ENCODE results near the gene TNFRSF9. TPM values are rescaled to one million over a fixed set of nuclear protein-coding genes. Genes with fewer than 3 reads are reported as not detected.
"Not testable (repeated sequence)": the region's sequence is repeated elsewhere in the genome, so short reads cannot be mapped to it uniquely, and the experiment has no call there.

Gene TNFRSF9
- 10.5 and 11.0 TPM in 2 replicates for total RNA-seq (2014; rRNA removed; shearing (Covaris generic))

DNA sequence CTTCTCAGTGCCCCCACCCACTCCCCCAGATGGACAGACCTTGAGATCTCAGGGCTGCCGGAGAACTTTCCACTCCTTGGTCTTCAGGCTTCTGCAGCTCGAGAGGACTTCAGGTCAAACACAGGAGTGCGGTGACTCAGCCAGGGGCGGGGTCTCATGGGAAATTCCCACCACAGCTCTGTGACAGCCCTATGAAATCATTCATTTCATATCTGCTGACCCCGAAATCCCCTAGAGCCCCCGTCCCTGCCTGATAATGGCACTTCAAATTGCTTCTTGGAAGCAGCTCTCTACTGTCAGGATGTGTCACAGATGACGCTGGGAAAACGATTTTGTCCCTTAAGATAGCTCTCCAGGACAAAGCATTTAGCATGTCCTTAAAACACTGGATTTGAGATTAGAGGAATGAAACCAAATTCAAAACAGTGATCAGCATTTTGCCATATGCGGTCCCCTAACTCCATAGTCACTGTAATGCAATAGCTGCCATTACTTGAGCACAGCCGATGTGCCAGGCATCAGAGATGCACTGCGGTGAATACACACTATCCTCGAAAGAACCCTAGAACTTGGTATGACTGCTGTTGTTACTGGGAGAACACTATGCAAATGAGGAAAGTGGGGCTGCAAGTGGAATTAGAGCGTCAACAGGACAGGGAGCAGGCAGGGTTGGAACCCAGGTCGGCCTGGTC, at the start of gene TNFRSF9:
Gene TNFRSF9, minus strand, starts transcription at position 95 of the 692 bp plus-strand sequence. CDS start 845 bp downstream, outside the sequence.
- DNase-seq (ENCODE audit: low read depth) = peak; percentile 70

DNA sequence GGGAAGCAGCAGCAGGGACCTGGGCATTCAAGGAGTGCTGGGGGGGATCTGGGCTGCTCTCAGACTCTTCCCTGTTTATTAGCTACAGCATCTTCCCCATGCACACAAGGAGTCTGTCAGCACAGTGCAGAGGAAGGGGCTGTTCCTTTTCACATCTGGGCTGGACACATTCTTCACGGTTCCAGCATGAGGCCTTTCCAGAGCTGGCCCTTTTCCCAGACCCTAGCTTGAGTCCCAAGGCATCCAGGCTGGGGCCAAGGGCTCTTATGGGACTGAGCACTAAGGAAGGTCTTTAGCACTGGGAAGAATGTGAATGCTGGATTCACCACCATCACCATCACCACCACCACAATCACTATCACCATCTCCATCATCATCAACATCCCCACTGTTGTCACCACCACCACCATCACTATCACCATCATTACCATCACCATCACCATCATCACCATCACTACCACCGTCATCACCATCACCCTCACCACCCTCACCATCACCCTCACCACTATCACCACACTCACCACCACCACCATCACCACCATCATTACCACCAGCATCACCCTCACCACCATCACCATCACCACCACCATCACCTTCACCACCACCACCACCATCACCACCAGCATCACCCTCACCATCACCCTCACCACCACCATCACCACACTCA, 49.3 kb upstream of the TNFRSF9 start:
- no peak for DNase-seq (ENCODE audit: low read depth)

DNA sequence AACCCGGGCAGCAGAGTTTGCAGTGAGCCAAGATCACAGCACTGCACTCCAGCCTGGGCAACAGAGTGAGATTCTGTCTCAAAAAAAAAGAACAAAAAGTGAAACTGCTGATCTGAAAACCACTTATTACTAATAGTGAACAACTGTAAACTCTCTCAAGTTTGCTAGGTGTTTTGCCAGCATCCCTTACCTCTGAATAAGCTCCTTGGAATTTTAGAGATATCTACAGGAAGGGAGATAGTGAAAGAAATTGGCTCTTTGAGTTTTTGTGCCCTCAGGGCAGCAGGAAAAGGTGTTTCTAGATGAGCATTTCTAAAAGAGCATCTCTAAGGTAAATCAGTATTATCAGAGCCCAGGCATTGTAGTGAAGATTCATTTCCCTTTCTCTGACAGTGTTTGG, 47.9 kb upstream of the TNFRSF9 start:
- DNase-seq (ENCODE audit: low read depth) = peak; percentile 83

DNA sequence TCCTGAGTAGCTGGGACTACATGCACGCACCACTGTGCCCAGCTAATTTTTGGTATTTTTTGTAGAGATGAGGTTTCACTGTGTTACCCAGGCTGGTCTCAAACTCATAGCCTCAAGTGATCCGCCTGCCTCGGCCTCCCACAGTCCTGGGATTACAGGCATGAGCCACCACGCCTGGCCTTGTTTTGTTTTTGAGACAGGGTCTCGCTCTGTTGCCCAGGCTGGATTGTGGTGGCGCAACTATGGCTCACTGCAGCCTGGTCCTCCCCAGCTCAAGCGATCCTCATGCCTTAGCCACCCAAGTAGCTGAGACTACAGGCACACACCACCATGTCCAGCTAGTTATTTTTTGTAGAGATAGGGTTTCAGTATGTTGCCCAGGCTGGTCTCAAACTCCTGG, 46.9 kb upstream of the TNFRSF9 start:
- DNase-seq (ENCODE audit: low read depth) = no peak

DNA sequence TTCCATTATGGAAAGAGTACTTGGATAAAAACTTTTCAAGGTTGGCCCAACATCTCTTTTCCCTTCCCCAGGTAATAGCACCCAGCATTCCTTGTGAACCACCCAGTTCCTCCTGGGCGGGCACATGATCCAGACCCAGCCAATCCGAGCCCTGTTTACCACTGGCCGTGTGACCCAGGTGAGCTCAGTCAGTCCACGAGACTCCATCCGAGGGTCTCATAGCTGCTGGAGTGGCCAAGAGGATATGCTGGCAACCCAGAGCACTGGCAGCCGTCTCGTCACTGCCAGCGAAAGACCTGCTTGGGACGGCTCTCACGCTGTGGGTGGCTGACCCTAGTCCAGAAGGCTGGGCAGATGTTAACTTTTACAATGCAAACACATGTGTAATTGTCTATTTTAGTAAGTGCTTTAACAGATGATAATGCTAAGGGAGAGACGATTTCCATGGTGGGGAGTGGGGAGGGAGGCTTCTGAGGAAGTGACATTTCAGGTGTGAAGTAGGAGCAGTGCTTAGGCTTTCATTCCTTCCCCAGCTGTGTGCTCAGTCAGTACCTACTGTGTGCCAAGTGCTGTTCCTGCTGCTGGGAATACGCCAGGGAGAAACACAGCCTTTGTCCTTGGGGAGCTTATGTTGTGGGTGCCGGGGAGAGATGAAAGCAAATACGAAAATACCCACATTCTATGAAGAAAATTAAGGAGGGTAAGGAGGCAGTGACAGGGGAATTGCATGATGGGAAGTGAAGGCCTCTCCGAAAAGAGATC, 45.4 kb upstream of the TNFRSF9 start:
- DNase-seq (ENCODE audit: low read depth) = no peak

DNA sequence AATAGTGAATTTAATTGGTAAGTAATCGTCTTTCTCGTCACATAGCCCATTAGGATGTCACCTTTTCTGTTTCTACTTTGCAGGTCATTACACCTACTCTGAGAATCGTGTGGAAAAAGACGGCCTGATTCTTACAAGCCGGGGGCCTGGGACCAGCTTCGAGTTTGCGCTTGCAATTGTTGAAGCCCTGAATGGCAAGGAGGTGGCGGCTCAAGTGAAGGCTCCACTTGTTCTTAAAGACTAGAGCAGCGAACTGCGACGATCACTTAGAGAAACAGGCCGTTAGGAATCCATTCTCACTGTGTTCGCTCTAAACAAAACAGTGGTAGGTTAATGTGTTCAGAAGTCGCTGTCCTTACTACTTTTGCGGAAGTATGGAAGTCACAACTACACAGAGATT, 44.2 kb upstream of the TNFRSF9 start:
- DNase-seq (ENCODE audit: low read depth) = no peak

DNA sequence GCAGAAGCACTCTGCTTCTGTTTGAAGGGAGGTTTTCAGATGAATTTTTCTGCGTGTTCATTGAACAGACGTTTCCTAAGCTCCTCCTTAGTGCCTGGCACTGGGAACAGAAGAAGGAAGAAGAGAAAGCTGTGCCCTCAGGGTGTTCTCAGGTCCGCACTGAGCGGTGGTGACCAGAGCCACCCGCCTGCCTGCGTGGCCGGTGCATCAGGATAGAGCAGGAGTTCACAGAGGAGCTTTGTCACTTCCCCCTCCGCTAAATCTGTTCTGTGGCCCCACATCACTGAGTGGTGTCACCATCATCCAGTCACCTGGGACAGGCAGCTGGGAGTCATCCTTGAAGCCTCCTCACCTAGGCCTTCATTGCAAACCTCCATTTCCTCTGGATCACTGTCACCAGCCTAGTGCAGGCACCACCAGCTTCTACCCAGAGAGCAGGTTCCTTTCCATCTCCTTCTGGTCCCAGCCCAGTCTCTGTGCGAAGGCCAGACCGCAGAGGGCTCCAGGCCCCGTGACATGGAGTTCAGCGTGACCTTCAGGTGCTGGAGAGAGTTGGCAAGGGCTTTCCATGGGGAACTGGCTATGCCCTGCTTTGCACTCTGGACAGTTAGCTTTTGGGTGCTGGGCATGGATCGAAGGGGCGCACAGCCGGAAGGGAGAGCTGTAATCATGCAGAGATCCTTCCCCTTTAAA, 42.6 kb upstream of the TNFRSF9 start:
- no peak for DNase-seq (ENCODE audit: low read depth)

DNA sequence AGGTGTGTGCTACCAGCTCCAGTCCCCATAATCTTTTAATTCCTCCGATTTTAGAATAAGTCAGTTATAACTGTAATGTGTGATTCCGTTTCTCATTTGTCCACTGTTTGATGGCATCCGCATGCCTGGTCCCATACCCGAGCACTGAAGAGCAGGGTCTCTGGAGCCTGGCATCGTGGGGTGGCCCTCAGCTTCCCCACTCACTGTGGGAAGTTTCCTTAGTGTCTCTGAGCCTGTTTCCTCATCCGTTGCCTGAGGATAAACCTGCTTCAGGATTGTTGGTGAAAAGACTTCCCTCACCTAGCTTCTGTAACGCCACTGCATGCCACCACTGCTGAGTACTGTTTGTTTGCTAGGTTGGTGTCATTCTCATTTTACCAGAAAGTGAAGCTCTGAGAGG, 40.3 kb upstream of the TNFRSF9 start:
- DNase-seq (ENCODE audit: low read depth) = no peak

DNA sequence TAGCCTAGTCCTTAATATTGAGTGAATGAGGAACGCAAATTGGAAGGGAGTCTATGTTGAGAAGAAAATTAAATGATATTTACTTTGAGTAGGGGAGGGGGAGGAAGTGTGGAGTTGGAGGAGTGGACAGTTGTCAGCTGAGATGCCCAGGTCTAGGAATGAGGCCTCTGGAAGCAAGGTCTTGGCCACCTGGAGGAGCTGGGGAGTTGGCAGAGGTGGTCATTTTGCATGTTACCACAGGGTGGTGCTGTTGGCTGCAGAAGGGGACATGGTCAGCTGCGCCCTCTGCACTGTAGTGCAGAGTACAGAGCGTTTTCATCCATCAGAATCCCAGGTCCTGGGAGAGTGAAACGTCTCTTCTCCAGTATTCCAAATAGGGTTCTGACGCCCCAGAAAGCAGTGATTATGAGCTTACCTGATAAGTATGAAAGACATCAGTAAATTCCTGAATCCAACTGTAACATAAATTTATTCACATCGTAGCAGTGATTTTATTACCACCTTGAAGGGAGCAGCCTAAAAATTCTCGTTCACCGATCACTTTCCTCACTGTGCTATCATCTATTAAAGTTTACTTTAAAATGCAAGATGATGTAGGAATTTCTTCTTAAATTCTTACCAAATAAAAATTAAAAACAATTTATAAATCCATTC, 34.7 kb upstream of the TNFRSF9 start:
- peak; percentile 76 for DNase-seq (ENCODE audit: low read depth)

DNA sequence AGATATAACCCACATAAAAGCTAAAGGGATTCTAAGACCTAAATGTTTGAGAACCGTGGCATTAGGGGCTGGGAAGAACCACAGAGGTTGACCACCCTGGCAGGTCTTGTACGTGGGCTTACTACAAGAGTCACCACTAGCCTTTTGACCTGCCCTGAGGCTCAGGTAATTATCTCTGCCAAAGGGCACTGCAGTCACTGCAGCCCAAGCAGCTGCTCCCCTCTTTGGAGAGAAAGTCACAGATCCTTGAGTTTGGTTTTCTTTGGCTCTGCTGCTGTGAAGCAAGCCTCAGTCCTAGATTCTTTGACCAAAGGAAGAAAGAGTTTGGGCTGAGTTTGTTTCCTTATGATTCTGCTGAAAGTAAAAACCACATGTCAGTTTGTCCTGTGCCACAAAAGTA, 32.4 kb upstream of the TNFRSF9 start:
- DNase-seq (ENCODE audit: low read depth) = peak; percentile 33

DNA sequence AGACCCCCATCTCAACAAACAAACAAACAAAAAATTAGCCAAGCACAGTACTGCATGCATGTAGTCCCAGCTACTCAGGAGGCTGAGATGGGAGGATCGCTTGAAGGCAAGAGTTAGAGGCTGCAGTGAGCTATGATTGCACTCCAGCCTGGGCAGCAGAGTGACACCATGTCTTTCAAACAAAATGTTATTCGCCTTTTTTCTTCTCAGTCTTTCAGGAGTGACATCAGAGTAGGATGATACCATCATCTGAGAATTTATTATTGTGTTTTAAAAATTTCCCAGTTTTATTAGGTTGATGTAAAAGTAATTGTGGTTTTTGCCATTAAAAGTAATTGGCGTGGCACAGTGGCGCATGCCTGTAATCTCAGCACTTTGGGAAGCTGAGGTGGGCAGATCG, 31.6 kb upstream of the TNFRSF9 start:
- peak; percentile 47 for DNase-seq (ENCODE audit: low read depth)

DNA sequence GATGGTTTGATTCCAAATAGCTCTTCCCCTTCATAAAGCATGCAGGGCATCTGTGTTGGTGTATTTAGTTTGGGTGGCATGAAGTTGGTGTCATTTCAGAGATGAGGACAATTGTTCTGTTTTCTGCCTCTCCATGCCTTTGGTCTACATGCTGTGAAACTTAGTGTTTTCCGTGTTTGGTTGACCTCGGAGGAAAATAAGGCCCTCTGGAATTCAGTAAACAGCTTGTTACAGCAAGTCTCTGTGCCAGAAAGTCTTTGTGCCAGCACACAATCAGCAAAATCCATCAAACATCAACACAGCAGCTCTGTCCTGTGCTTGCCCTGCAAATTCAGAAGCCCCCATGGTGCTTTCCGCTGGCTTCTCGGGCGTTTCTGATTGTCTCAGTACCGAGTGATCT, 30.4 kb upstream of the TNFRSF9 start:
- DNase-seq (ENCODE audit: low read depth) = no peak

DNA sequence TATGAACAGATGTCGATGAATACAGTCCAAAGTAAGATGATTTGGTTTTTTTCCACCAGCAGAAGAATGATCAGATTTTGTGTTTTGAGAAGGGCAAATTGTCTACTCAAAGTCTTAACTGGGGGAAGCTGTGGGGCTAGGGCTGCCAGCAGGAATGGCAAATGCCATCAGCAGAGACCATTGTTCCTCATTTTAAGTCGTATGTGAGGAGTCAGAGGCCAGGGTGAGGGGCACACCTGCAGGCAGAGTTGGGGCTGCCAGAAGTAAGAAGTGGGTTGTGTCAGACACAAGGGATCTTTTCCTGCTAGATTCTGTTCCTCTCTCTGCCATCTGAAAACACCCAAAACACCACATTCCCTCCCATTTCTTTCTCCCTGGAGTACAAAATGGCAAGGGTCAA, 29.6 kb upstream of the TNFRSF9 start:
- no peak for DNase-seq (ENCODE audit: low read depth)

DNA sequence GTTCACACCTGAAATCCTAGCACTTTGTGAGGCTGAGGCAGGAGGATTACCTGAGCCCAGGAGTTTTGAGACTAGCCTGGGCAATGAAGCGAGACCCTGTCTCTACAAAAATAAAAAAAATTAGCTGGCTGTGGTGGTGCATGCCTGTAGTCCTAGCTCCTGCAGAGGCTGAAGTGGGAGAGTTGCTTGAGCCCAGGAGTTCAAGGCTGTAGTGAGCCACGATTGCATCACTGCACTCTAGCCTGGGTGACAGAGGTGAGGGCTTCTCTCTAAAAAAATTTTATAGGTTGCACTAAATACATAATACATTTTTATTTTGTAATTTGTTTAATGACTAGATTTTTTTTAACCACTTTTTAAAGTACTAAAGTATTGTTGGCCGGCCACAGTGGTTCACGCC, 27.0 kb upstream of the TNFRSF9 start:
- DNase-seq (ENCODE audit: low read depth) = no peak

DNA sequence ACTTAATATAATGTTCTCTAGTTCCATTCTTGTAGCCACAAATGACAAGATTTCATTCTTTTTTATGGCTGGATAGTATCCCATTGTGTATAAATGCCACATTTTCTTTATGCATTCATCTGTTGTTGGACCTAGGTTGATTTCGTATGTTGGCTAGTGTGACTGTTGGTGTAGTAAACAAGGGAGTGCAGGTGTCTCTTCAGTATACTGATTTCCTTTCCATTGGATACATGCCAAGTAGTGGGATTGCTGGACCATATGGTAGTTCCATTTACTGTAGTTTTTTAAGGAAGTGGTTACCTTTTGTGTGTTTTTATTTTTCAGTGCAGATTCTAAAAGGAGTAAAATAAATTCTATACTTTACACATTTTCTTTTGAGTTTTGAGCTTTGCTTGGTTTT, 26.6 kb upstream of the TNFRSF9 start:
- no peak for DNase-seq (ENCODE audit: low read depth)

DNA sequence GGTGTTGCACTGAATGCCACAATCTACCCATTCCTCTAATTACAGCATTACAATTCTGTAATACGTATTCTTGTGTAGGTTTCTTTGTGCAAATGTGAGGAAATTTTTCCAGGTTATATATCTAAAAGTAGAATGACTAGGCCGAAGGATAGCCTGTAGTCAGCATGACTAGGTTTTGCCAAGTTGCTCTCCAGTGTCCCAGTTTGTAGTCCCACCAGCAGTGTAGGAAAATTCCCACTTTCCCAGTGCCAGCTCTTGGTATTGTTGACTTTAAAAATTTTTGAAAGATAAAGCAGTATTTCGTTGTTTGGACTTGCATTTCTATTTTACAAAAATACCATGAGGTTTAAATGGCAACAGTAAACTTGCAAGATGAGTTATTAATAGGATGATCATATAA, 23.8 kb upstream of the TNFRSF9 start:
- no peak for DNase-seq (ENCODE audit: low read depth)

DNA sequence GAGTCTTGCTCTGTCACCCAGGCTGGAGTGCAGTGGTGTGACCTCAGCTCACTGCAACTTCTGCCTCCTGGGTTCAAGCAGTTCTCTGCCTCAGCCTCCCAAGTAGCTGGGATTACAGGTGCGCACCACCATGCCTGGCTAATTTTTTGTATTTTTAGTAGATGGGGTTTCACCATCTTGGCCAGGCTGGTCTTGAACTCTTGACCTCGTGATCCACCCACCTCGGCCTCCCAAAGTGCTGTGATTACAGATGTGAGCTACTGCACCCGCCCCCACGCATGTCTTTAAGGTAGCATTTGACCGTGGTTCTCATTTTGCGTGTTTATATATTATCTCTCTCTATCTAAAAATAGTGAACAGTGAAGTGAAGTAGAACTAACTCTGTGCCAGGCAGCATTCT, 23.2 kb upstream of the TNFRSF9 start:
- DNase-seq (ENCODE audit: low read depth) = not testable (repeated sequence)

DNA sequence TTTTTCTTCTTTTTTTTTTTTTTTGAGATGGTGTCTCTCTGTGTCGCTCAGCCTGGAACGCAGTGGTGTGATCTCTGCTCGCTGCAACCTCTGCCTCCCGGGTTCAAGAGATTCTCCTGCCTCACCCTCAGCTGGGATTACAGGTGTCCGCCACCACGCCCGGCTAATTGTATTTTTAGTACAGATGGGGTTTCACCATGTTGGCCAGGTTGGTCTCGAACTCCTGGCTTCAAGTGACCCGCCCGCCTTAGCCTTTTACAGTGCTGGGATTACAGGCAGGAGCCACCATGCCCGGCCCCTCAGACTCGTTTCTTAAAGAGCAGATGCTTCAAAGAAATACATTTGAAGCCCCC, 22.7 kb upstream of the TNFRSF9 start:
- not testable (repeated sequence) for DNase-seq (ENCODE audit: low read depth)

DNA sequence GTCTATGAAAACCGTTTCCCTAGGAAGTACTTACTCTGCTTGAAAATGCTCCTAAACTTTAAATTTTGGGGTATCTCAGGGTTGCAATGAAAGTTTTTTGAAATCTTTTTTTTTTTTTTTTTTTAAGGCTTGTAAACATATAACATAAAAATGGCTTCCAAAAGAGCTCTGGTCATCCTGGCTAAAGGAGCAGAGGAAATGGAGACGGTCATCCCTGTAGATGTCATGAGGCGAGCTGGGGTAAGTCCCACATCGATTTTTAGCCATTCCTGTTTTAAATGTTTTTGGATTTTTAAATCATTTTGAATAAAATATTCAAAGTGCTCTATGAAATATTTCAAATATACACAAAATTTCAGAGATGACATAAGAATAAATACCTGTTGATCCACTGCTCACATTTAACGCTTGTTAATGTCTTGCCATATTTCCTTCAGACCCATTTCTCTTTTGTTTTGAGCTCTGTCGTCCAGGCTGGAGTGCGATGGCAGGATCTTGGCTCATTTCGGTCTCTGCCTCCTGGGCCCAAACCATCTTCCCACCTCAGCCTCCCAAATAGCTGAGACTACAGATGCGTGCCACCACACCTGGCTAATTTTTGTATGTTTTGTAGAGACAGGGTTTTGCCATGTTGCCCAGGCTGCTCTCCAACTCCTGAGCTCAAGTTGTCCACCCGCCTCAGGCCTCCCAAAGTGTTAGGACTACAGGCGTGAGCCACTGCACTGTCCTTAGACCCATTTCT, 22.2 kb upstream of the TNFRSF9 start:
- DNase-seq (ENCODE audit: low read depth) = no peak

DNA sequence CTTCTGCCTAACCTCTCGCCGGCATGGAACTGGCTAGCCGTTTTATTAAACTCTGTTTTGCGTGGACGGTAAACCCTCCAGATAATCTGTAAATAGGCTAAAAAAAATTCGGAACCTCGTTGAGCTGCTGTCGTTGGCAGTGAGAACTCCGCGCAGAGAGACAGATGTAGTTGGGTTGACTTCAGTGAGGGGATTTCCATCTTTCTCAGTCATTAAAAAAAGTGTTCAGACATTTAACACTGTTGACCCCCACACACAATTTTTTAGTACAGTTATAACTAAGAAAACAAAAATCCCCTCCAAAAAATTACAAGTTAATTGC, 21.3 kb upstream of the TNFRSF9 start:
- DNase-seq (ENCODE audit: low read depth) = no peak

Data from M059J (cell line).